Anterior cingulate cortex (tissue), 58 donors: Measurements from ENCODE around the gene ABCA4.

Experiments used
- DNase-seq, 58 donors: peaks; one replicate each; lab custom pipeline; 2025; lab: John Stamatoyannopoulos, UW

The ABCA4 gene

GRCh38 chr1:94058766-94059165 is 62.2 kb downstream of the ABCA4 start:
- no peak for DNase-seq

- DNase-seq: no peak
Measured at GRCh38 chr1:94056996-94057395, 64.0 kb downstream of the ABCA4 start.

- DNase-seq: no peak
Measured at GRCh38 chr1:94056171-94056570, 64.8 kb downstream of the ABCA4 start.

- no peak for DNase-seq
Measured at GRCh38 chr1:94055459-94056122, 65.4 kb downstream of the ABCA4 start.

- no peak for DNase-seq
Measured at GRCh38 chr1:94050675-94051074, 70.3 kb downstream of the ABCA4 start.

GRCh38 chr1:94050254-94050653 is 70.7 kb downstream of the ABCA4 start:
- no peak for DNase-seq

- DNase-seq: no peak
Measured at GRCh38 chr1:94049791-94050190, 71.2 kb downstream of the ABCA4 start.

- DNase-seq: no peak
Measured at GRCh38 chr1:94048413-94049164, 72.4 kb downstream of the ABCA4 start.

- DNase-seq: no peak
Measured at GRCh38 chr1:94047949-94048348, 73.0 kb downstream of the ABCA4 start.

- DNase-seq: peak in 45 of 58 donors; percentile 5 to 67 (median 37)
Measured at GRCh38 chr1:94045465-94046056, 75.4 kb downstream of the ABCA4 start.

GRCh38 chr1:94044891-94045290 is 76.1 kb downstream of the ABCA4 start:
- DNase-seq: no peak

- peak in 5 of 58 donors; percentile 6 to 22 (median 14) for DNase-seq
Measured at GRCh38 chr1:94044290-94044790, 76.6 kb downstream of the ABCA4 start.

- no peak for DNase-seq
Measured at GRCh38 chr1:94043738-94044289, 77.1 kb downstream of the ABCA4 start.

- no peak for DNase-seq
Measured at GRCh38 chr1:94042388-94042787, 78.6 kb downstream of the ABCA4 start.

GRCh38 chr1:94039871-94040569 is 80.9 kb downstream of the ABCA4 start:
- peak in 2 of 58 donors; percentile 16 to 28 for DNase-seq

GRCh38 chr1:94039514-94039870 is 81.5 kb downstream of the ABCA4 start:
- DNase-seq: peak in 40 of 58 donors; percentile 4 to 72 (median 22)

GRCh38 chr1:94038511-94038910 is 82.4 kb downstream of the ABCA4 start:
- DNase-seq: no peak

GRCh38 chr1:94037392-94038229 is 83.3 kb downstream of the ABCA4 start:
- no peak for DNase-seq

- DNase-seq: no peak
Measured at GRCh38 chr1:94036730-94037129, 84.2 kb downstream of the ABCA4 start.

GRCh38 chr1:94033849-94034248 is 87.1 kb downstream of the ABCA4 start:
- DNase-seq: no peak
